Endodermal cell (in vitro differentiated cells): ENCODE data around the gene DNAJB1. TPM values are rescaled to one million over a fixed set of nuclear protein-coding genes. Genes with fewer than 3 reads are reported as not detected.

Experiments used
- DNase-seq: peaks from one replicate; pipeline ENCODE4 v3.0.0-alpha.2; 2017
- H3K27ac ChIP-seq: 2 replicates; pipeline ENCODE4 v1.5.1; 2013; ENCODE audit warnings: mild to moderate bottlenecking, low read depth, low read length, moderate library complexity
- H3K27me3 ChIP-seq: 2 replicates; pipeline ENCODE4 v1.6.1; 2013; ENCODE audit warnings: mild to moderate bottlenecking, low read length, moderate library complexity; ENCODE audit not compliant: insufficient read depth, control insufficient read depth, poor library complexity, severe bottlenecking
- H3K36me3 ChIP-seq: 2 replicates; pipeline ENCODE4 v1.7.0; 2013; ENCODE audit warnings: mild to moderate bottlenecking, low read length, moderate library complexity; ENCODE audit not compliant: control insufficient read depth, insufficient read depth
- H3K4me1 ChIP-seq: one replicate; pipeline ENCODE4 v1.7.0; 2013; ENCODE audit warnings: low read length; ENCODE audit not compliant: control insufficient read depth, insufficient read depth
- H3K4me3 ChIP-seq: 2 replicates; pipeline ENCODE4 v1.5.1; 2013; ENCODE audit warnings: mild to moderate bottlenecking, low read length, moderate library complexity
- H3K9ac ChIP-seq: 2 replicates; pipeline ENCODE4 v1.6.1; 2013; ENCODE audit warnings: mild to moderate bottlenecking, low read length, moderate library complexity; ENCODE audit not compliant: poor library complexity, severe bottlenecking; ENCODE audit errors: extremely low read depth
- H3K9me3 ChIP-seq: 2 replicates; pipeline ENCODE4 v1.6.1; 2013; ENCODE audit warnings: mild to moderate bottlenecking, low read length, moderate library complexity; ENCODE audit not compliant: control insufficient read depth
- H3K27ac Mint-ChIP-seq: 2 replicates; pipeline ENCODE4 v1.8.0; 2020; ENCODE audit warnings: mixed read lengths
- H3K27me3 Mint-ChIP-seq: 2 replicates; pipeline ENCODE4 v1.8.0; 2021; ENCODE audit warnings: mild to moderate bottlenecking, mixed read lengths; ENCODE audit not compliant: insufficient read depth
- H3K36me3 Mint-ChIP-seq: 2 replicates; pipeline ENCODE4 v1.8.0; 2020; ENCODE audit warnings: low read depth, mixed read lengths
- H3K4me1 Mint-ChIP-seq: 2 replicates; pipeline ENCODE4 v1.8.0; 2020; ENCODE audit warnings: mixed read lengths
- H3K4me3 Mint-ChIP-seq: 2 replicates; pipeline ENCODE4 v1.8.0; 2020; ENCODE audit warnings: mild to moderate bottlenecking, moderate library complexity, mixed read lengths
- H3K9me3 Mint-ChIP-seq: 2 replicates; pipeline ENCODE4 v1.8.0; 2020; ENCODE audit warnings: mild to moderate bottlenecking, mixed read lengths
- WGBS, 2 experiments: methylation state at CpG; one replicate each; pipeline versions ENCODE4 v1.1.5 to v1.1.7; 2013; ENCODE audit warnings: missing lambda C conversion rate in 2 of 2, mixed read lengths in 1 of 2; ENCODE audit not compliant: insufficient coverage in 1 of 2, insufficient read length in 1 of 2; 5-methylcytosine and 5-hydroxymethylcytosine counted together
- total RNA-seq, 2 donors: library from RNA; stranded (reverse); fragmentation: NEBNext Ultra II Directional in 1 of 2; extraction: Animal tissue kit (Norgen Biotek cat#: 25700) in 1 of 2; gene quantifications; 2 replicates in 1 of 2; 3 replicates in 1 of 2; pipeline ENCODE4 v1.2.1, GENCODE V29; 2021
- TF ChIP-seq, protein P1 (sequence below): fragments of 200-600 bp; sonication (generic); conservative IDR thresholded peaks from 2 replicates; pipeline ENCODE4 v1.5.0; 2021; ENCODE audit warnings: antibody characterized with exemption, mild to moderate bottlenecking

The DNAJB1 gene
- total RNA-seq, 2 donors from 2014 or later = 66.1 to 70.0 TPM

DNA sequence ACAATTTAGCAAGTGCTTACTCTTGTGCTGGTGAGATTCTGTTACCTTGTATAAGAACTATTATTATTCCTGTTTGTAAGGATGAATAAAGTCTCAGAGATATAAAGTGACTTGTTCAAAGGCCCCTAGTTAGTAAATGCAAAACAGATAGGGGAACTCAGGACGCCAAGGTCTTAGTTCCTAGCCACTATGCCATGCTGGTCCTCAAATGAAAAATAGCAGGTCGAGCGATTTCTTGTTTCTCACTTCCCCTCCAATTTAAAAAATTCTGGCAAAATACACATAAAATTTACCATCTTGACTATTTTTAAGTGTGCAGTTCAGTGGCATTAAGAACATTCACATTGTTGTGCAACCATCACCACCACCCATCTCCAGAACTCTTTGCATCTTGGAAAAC is 12.3 kb upstream of the DNAJB1 start:
- peak overlapping the region; percentile 89 for H3K4me3 Mint-ChIP-seq
- H3K27ac ChIP-seq = no peak overlapping the region
- no peaks in the 10 kb centered on the region for H3K36me3 ChIP-seq
- H3K9me3 ChIP-seq = no peaks in the 10 kb centered on the region
- TF ChIP-seq, protein P1, sequence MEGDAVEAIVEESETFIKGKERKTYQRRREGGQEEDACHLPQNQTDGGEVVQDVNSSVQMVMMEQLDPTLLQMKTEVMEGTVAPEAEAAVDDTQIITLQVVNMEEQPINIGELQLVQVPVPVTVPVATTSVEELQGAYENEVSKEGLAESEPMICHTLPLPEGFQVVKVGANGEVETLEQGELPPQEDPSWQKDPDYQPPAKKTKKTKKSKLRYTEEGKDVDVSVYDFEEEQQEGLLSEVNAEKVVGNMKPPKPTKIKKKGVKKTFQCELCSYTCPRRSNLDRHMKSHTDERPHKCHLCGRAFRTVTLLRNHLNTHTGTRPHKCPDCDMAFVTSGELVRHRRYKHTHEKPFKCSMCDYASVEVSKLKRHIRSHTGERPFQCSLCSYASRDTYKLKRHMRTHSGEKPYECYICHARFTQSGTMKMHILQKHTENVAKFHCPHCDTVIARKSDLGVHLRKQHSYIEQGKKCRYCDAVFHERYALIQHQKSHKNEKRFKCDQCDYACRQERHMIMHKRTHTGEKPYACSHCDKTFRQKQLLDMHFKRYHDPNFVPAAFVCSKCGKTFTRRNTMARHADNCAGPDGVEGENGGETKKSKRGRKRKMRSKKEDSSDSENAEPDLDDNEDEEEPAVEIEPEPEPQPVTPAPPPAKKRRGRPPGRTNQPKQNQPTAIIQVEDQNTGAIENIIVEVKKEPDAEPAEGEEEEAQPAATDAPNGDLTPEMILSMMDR = no peak
- H3K27me3 ChIP-seq = no peaks in the 10 kb centered on the region
- no peak for DNase-seq
- H3K4me1 Mint-ChIP-seq = peaks cover 5% of the 10 kb centered on the region
- H3K9ac ChIP-seq = peak overlapping the region; percentile 79
- H3K36me3 Mint-ChIP-seq = peaks cover 8% of the 10 kb centered on the region
- H3K4me3 ChIP-seq = peak overlapping the region; percentile 81
- no peaks in the 10 kb centered on the region for H3K9me3 Mint-ChIP-seq
- H3K27me3 Mint-ChIP-seq = no peaks in the 10 kb centered on the region
- no peak overlapping the region for H3K27ac Mint-ChIP-seq
- 75 to 100% methylated on average over 2 to 3 of the region's 3 CpGs for WGBS, 2 experiments
- H3K4me1 ChIP-seq = no peaks in the 10 kb centered on the region

DNA sequence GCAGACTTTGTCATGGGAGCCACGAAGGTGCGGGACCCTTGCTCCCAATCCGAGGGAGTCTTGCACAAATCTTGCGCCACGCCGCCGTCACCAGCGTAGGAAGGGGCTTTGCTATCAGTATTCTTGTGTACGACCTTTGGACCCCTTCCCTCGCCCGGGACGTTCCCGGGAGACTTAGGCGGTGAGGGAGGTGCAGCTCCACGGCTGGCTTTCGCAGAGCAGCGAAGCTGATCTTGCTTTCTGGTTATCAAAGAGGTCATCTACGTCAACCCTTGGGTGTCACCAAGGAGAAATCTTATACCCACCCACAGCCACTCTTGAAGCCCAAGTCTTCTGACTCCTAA is 11.8 kb upstream of the DNAJB1 start:
- Mint-ChIP-seq H3K4me3 (peak overlapping the region; percentile 89), H3K4me1 (peaks cover 5% of the 10 kb centered on the region), H3K27ac (peak overlapping the region; percentile 98), H3K9me3 (no peaks in the 10 kb centered on the region), H3K27me3 (no peaks in the 10 kb centered on the region), H3K36me3 (peaks cover 8% of the 10 kb centered on the region)
- WGBS, 2 experiments = 0 to 2% methylated on average over 9 to 18 of the region's 18 CpGs
- no peak for DNase-seq
- Histone ChIP-seq H3K9me3 (no peaks in the 10 kb centered on the region), H3K27me3 (no peaks in the 10 kb centered on the region), H3K9ac (peak overlapping the region; percentile 79), H3K4me3 (peak overlapping the region; percentile 81), H3K36me3 (no peaks in the 10 kb centered on the region), H3K27ac (peak overlapping the region; percentile 27), H3K4me1 (no peaks in the 10 kb centered on the region)
- TF ChIP-seq, protein P1 = no peak

DNA sequence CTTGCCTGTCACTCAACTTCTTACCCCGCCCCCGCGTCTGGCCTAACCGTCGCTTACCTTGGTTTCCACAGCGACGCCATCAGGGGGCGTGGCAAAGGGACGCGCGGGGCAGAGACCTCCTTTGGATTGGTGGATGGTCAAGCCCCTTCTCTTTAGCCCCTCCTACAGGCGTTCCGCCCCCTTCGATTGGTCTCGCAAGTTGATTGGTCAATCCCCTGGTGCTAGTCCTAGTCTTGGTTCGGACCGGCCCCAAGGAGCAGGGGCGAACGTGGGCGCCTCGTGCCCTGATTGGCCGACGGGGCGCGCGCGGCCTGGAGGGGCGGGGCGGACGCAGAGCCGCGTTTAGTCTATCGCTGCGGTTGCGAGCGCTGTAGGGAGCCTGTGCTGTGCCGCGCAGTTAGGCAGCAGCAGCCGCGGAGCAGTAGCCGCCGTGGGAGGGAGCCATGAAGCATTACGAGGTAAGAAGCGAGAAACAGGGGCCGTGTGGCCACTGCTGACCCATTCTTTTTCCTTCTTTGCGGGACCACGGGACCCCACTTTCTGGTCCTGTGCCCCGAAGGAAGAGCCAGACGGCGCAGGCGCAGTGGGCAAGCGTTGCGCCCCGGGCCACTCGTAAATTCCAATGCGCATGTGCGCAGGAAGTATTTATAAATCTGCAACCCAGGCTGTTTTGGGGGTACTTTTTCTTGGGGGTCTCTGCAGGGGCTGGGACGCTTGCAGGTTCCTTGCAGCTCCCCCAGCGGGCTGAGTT is 11.2 kb upstream of the DNAJB1 start, which contains the start of gene TECR:
Gene TECR (plus strand): TSS at position 341 of the 751 bp plus-strand sequence. CDS start 103 bp downstream, at position 444.
- Histone ChIP-seq H3K27me3 (no peaks in the 10 kb centered on the region), H3K9me3 (no peaks in the 10 kb centered on the region), H3K4me3 (peak within 1 kb of the TSS; percentile 82), H3K27ac (peak within 1 kb of the TSS; percentile 27), H3K36me3 (no peaks in the 10 kb centered on the region), H3K9ac (peak within 1 kb of the TSS; percentile 79), H3K4me1 (no peaks in the 10 kb centered on the region)
- peaks cover 8% of the 10 kb centered on the region for H3K36me3 Mint-ChIP-seq
- peaks cover 5% of the 10 kb centered on the region for H3K4me1 Mint-ChIP-seq
- no peaks in the 10 kb centered on the region for H3K27me3 Mint-ChIP-seq
- TF ChIP-seq, protein P1 = no peak
- H3K4me3 Mint-ChIP-seq = peak within 1 kb of the TSS; percentile 89
- no peaks in the 10 kb centered on the region for H3K9me3 Mint-ChIP-seq
- DNase-seq = peak; percentile 100
- 0 to 1% methylated on average over 27 to 59 of the region's 59 CpGs for WGBS, 2 experiments
- peak within 1 kb of the TSS; percentile 98 for H3K27ac Mint-ChIP-seq
